Prostate gland (tissue), 2 donors: ENCODE results near the gene POLR2H.

Experiments
- CTCF ChIP-seq, 4 experiments: fragments of 200-600 bp in 2 of 4; fragments of 450-650 bp in 2 of 4; sonication (generic) in 2 of 4; IDR thresholded peaks; 1 replicate in 3 of 4; 2 replicates in 1 of 4; pipeline ENCODE4 v1.5.1; 2016 to 2019; ENCODE audit warnings: antibody characterized with exemption in 4 of 4, mild to moderate bottlenecking in 2 of 4, moderate library complexity in 2 of 4
- POLR2A ChIP-seq: fragments of 450-650 bp; IDR thresholded peaks from one replicate; pipeline ENCODE4 v1.6.1; 2016; ENCODE audit warnings: antibody characterized with exemption, mild to moderate bottlenecking

GRCh38 chr3:184389935-184390528, 28.5 kb downstream of the POLR2H start:
- no peak for TF ChIP-seq CTCF (IDR thresholded peaks at IDR 0.05)
- TF ChIP-seq POLR2A, result no peak
